SK-N-SH (cell line): ENCODE results near the gene CCDC24. TPM values are rescaled to one million over a fixed set of nuclear protein-coding genes. Genes with fewer than 3 reads are reported as not detected.

Experiments used
- CTCF ChIA-PET: fragments of 300-600, 350-600 bp; formaldehyde crosslinking; extraction: SDS; loops from one replicate; lab custom pipeline; 2021; lab: Yijun Ruan, JAX
- POLR2A ChIA-PET: fragments of 350-600 bp; sonication (Branson Sonifier 250); formaldehyde crosslinking; extraction: SDS; loops from one replicate; lab custom pipeline; 2020; ENCODE audit warnings: antibody characterized with exemption, inconsistent platforms; lab: Yijun Ruan, JAX
- DNase-seq: peaks from one replicate; pipeline ENCODE4 v3.0.0; 2012
- H2AFZ ChIP-seq: fragments of 200-600 bp; sonication (generic); 2 replicates; pipeline ENCODE4 v1.8.1; 2016; ENCODE audit warnings: antibody characterized with exemption, mild to moderate bottlenecking, low read depth
- H3F3A ChIP-seq: fragments of 200-600 bp; sonication (generic); replicated peaks from 2 replicates; pipeline ENCODE3; 2016; ENCODE audit warnings: antibody characterized with exemption, mild to moderate bottlenecking; ENCODE audit not compliant: insufficient read depth
- H3K27ac ChIP-seq, 2 experiments: fragments of 200-500 bp in 1 of 2; fragments of 200-600 bp in 1 of 2; sonication (Bioruptor generic) in 1 of 2; sonication (generic), shearing (Covaris generic) in 1 of 2; 2 replicates each; pipeline versions ENCODE4 v1.5.1 to v1.6.1; 2014 to 2016; ENCODE audit warnings: low read depth in 2 of 2, inconsistent platforms in 1 of 2, low read length in 1 of 2, mild to moderate bottlenecking in 1 of 2, mixed read lengths in 1 of 2
- H3K27me3 ChIP-seq: fragments of 200-600 bp; sonication (generic), shearing (Covaris generic); 2 replicates; pipeline ENCODE4 v1.6.1; 2016; ENCODE audit warnings: mixed run types; ENCODE audit not compliant: insufficient read depth
- H3K36me3 ChIP-seq, 2 experiments: fragments of 200-500 bp in 1 of 2; fragments of 200-600 bp in 1 of 2; sonication (Bioruptor generic) in 1 of 2; sonication (generic) in 1 of 2; replicated peaks in 1 of 2; 2 replicates each; pipeline versions ENCODE3 to v1.5.1; 2014 to 2016; ENCODE audit warnings: low read length in 1 of 2, mild to moderate bottlenecking in 1 of 2; ENCODE audit not compliant: insufficient read depth in 2 of 2, control insufficient read depth in 1 of 2
- H3K4me1 ChIP-seq, 2 experiments: fragments of 200-500 bp in 1 of 2; fragments of 200-600 bp in 1 of 2; sonication (Bioruptor generic) in 1 of 2; sonication (generic), shearing (Covaris generic) in 1 of 2; 2 replicates each; pipeline versions ENCODE4 v1.5.1 to v1.6.1; 2014 to 2016; ENCODE audit warnings: low read depth in 1 of 2, low read length in 1 of 2, mixed run types in 1 of 2; ENCODE audit not compliant: insufficient read depth in 2 of 2, control insufficient read depth in 1 of 2
- H3K4me2 ChIP-seq: fragments of 200-600 bp; sonication (generic), shearing (Covaris generic); 2 replicates; pipeline ENCODE4 v1.6.1; 2017; ENCODE audit warnings: mixed run types
- H3K4me3 ChIP-seq, 2 experiments: fragments of 200-500 bp in 1 of 2; fragments of 200-600 bp in 1 of 2; sonication (Bioruptor generic) in 1 of 2; sonication (generic), shearing (Covaris generic) in 1 of 2; 2 replicates each; pipeline versions ENCODE4 v1.5.1 to v1.8.1; 2014 to 2016; ENCODE audit warnings: low read depth in 2 of 2, inconsistent platforms in 1 of 2, low read length in 1 of 2, mild to moderate bottlenecking in 1 of 2, mixed read lengths in 1 of 2, moderate library complexity in 1 of 2
- H3K79me2 ChIP-seq: fragments of 200-600 bp; sonication (generic); 2 replicates; pipeline ENCODE4 v1.8.1; 2017; ENCODE audit warnings: mild to moderate bottlenecking; ENCODE audit not compliant: insufficient read depth
- H3K9ac ChIP-seq: fragments of 200-600 bp; sonication (generic); 2 replicates; pipeline ENCODE4 v1.6.1; 2017; ENCODE audit warnings: mixed run types
- H3K9me2 ChIP-seq: fragments of 200-600 bp; sonication (generic); 2 replicates; pipeline ENCODE4 v1.6.1; 2017; ENCODE audit warnings: mixed run types
- H3K9me3 ChIP-seq: fragments of 200-600 bp; sonication (generic); 2 replicates; pipeline ENCODE4 v1.6.1; 2017; ENCODE audit warnings: mixed run types, mild to moderate bottlenecking, moderate library complexity
- H4K20me1 ChIP-seq: fragments of 200-600 bp; sonication (generic); 2 replicates; pipeline ENCODE4 v1.6.1; 2017; ENCODE audit warnings: mild to moderate bottlenecking, mixed run types; ENCODE audit not compliant: insufficient read depth
- CHD2 ChIP-seq: fragments of 150-350 bp; IDR thresholded peaks from 2 replicates; pipeline ENCODE4 v1.6.1; 2018; ENCODE audit warnings: low read length; ENCODE audit not compliant: partially characterized antibody
- EP300 ChIP-seq, 2 experiments: IDR thresholded peaks; 2 replicates each; pipeline versions ENCODE4 v1.4.0 to v1.6.1; 2012; ENCODE audit warnings: borderline replicate concordance in 1 of 2, low read depth in 1 of 2, low read length in 1 of 2
- EZH2phosphoT487 ChIP-seq: fragments of 200-600 bp; sonication (generic); IDR thresholded peaks from 2 replicates; pipeline ENCODE4 v1.6.1; 2017; ENCODE audit warnings: low read depth, mixed run types, mild to moderate bottlenecking, antibody characterized with exemption, moderate library complexity, borderline replicate concordance
- FOXJ3 ChIP-seq: sonication (generic); formaldehyde crosslinking; IDR thresholded peaks from 2 replicates; pipeline ENCODE4 v1.5.1; 2020; ENCODE audit warnings: mild to moderate bottlenecking, missing genetic modification reagents
- FOXM1 ChIP-seq: IDR thresholded peaks from 2 replicates; pipeline ENCODE4 v1.4.0; 2012; ENCODE audit warnings: low read depth, mild to moderate bottlenecking
- GABPA ChIP-seq: IDR thresholded peaks from 2 replicates; pipeline ENCODE4 v1.4.0; 2012; ENCODE audit warnings: low read depth, mild to moderate bottlenecking
- GATA2 ChIP-seq: sonication (generic); formaldehyde crosslinking; IDR thresholded peaks from 2 replicates; pipeline ENCODE4 v1.5.0; 2020; ENCODE audit warnings: mild to moderate bottlenecking, missing genetic modification reagents
- MXI1 ChIP-seq: IDR thresholded peaks from 2 replicates; pipeline ENCODE4 v1.6.1; 2012; ENCODE audit warnings: mild to moderate bottlenecking, low read depth, low read length, improper control_type of control experiment
- RCOR1 ChIP-seq: fragments of 150-350 bp; IDR thresholded peaks from 2 replicates; pipeline ENCODE4 v1.6.1; 2017; ENCODE audit warnings: antibody characterized with exemption, low read length
- RFX5 ChIP-seq: IDR thresholded peaks from 2 replicates; pipeline ENCODE4 v1.6.1; 2012; ENCODE audit warnings: mild to moderate bottlenecking, improper control_type of control experiment, low read length
- YY1 ChIP-seq: IDR thresholded peaks from 2 replicates; pipeline ENCODE4 v1.4.0; 2012; ENCODE audit warnings: low read depth, mild to moderate bottlenecking
- WGBS: methylation state at CpG from one replicate; pipeline ENCODE4 v1.1.6; 2017; ENCODE audit warnings: low lambda C conversion rate; 5-methylcytosine and 5-hydroxymethylcytosine counted together
- polyA plus RNA-seq, 3 experiments: library from polyadenylated mRNA; depleted of rRNA; stranded (reverse); fragments of >200 nt; gene quantifications; 2 replicates each; pipeline ENCODE4 v1.2.3, GENCODE V29; 2012
- TF ChIP-seq, protein P1 (sequence below): fragments of 150-350 bp; IDR thresholded peaks from 2 replicates; pipeline ENCODE4 v1.6.1; 2016; ENCODE audit warnings: mild to moderate bottlenecking, low read depth, low read length
- TF ChIP-seq, protein P2 (sequence below): fragments of 150-350 bp; IDR thresholded peaks from 2 replicates; pipeline ENCODE4 v1.6.1; 2017; ENCODE audit warnings: antibody characterized with exemption, low read length, low read depth, borderline replicate concordance

The CCDC24 gene
- polyA plus RNA-seq, 1 of the 3 experiments (the other 2 are of a cell fraction), result 7.5 TPM

DNA sequence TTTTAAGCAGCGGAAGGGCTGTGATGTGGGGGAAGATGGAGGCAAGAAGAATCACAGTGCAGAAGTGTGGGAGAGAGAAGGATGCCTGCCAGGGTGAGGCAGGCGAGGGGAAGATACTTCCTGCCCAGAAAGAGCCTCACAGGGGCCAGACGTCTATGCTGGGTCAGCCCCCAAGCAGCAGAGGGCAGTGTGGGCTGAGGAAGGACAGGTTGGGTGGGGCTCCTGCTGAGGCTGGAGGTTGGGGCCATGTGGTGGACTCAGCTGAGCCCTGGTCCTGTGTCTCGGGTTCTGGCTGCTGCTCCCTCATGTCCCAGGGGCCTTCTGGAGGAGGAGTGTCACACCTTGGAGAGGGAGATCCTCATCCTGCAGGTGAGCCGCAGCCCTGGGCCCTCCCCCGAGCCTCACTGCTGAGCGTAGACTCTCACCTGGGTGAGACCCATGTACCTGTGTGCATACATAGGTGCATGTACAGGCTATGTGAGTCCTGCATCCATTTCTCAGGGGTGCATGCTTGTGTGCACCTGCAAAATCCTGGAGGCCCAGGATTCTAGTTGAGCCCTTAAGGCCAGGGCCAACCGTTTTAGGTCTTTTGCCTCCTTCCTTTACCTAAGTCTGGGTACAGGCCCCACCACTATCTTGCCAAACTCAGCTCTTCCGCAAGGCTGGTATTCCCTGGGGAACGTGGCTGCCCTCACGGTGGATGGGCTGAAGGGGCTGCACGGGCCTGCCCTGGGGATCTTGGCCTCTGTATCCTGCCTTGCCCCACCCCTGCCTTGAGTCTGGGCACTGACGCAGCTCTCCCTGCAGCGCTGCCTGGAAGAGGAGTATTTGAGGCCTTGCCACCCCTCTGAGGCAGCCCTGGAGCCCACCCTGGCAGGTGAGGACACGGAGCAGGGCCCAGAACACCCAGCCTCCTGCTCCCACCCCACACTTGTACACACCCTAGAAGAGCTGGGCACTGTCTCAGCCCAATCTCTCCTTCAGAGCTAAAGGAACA, 3.7 kb downstream of the CCDC24 start (continued):
- TF ChIP-seq, protein P1, sequence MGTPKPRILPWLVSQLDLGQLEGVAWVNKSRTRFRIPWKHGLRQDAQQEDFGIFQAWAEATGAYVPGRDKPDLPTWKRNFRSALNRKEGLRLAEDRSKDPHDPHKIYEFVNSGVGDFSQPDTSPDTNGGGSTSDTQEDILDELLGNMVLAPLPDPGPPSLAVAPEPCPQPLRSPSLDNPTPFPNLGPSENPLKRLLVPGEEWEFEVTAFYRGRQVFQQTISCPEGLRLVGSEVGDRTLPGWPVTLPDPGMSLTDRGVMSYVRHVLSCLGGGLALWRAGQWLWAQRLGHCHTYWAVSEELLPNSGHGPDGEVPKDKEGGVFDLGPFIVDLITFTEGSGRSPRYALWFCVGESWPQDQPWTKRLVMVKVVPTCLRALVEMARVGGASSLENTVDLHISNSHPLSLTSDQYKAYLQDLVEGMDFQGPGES, result no peak
- TF ChIP-seq EP300 (IDR thresholded peaks at IDR 0.05; ENCODE audit: borderline replicate concordance in 1 of 2, low read depth in 1 of 2, low read length in 1 of 2) (no peak), GABPA (no peak), FOXJ3 (no peak), GATA2 (CRISPR knock-in tag) (no peak), MXI1 (0 out of 2 replicates have a peak, but pooled peaks have one; percentile 19), FOXM1 (no peak), RFX5 (no peak)
- TF ChIP-seq, protein P2, sequence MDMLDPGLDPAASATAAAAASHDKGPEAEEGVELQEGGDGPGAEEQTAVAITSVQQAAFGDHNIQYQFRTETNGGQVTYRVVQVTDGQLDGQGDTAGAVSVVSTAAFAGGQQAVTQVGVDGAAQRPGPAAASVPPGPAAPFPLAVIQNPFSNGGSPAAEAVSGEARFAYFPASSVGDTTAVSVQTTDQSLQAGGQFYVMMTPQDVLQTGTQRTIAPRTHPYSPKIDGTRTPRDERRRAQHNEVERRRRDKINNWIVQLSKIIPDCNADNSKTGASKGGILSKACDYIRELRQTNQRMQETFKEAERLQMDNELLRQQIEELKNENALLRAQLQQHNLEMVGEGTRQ, result no peak

DNA sequence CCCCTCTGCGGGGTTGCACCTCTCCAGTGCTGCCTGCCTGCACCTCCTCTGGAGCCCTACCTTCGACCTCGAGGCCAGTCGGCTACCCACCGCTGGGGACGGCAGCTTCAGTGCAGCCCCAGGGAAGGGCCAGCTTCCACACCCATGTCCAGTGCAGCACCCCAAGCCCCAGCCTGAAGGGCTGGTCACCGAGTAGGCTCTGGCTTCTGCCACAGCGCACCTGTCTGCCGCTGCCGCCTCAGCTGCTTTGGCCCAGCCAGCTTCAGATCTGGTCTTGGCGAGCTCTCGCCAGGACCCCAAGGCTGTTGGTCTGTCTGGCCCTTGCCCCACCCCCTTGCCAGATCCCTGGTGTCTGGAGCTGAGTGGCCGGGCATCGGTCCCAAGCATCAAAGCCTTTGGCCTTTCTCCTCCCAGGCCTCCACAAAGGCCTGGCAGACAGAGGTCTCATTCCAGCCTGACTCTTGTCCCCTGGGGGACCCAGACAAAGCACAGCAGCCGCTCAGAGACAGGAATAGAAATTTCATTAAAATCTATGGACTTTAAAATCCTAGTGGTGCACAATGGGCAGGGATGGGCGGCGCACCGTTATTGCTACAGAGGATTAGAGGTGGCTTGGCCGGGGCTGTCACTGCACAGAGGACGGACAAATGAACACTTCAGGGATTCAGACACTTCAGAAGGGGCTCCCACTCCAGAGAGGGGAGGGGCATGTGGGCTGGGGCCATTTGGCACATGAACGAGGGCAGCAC, 4.8 kb downstream of the CCDC24 start:
- H3K36me3 ChIP-seq, result no peaks in the 10 kb centered on the region
- H3K9ac ChIP-seq, result no peak overlapping the region
- H3K27ac ChIP-seq, result peak overlapping the region in 1 of 2 experiments; percentile 99; a peak in 2 of 4 replicates
- no peaks in the 10 kb centered on the region for H4K20me1 ChIP-seq
- no peak overlapping the region; a peak in 1 of 4 replicates for H3K4me3 ChIP-seq
- DNase-seq, result peak; percentile 89
- ChIA-PET CTCF (interaction anchor here (1.6 to 20.6 kb wide), 3 partner anchors 10 to 51 kb away, joined by 7 to 598 read pairs (median 12); partner anchors contain the start of gene SLC6A9), POLR2A (interaction anchor here (0.8 to 1.2 kb wide), 4 partner anchors 10 to 37 kb away, joined by 3 to 5 read pairs (median 4); no protein-coding TSS in a partner anchor)
- H3K9me3 ChIP-seq, result no peaks in the 10 kb centered on the region
- no peaks in the 10 kb centered on the region for H3K9me2 ChIP-seq
- 87% methylated on average over 15 of the region's 21 CpGs for WGBS
- H2AFZ ChIP-seq, result no peak overlapping the region
- TF ChIP-seq CHD2, result peak; percentile 47
- TF ChIP-seq MXI1, result peak; percentile 36; the same call in 1 of the 2 replicates
- TF ChIP-seq EP300 (IDR thresholded peaks at IDR 0.05; ENCODE audit: borderline replicate concordance in 1 of 2, low read depth in 1 of 2, low read length in 1 of 2), result peak in 1 of 2 experiments; percentile 71; a peak in 1 of 4 replicates
- TF ChIP-seq FOXJ3, result peak; percentile 65; the same call in 1 of the 2 replicates
- peak; percentile 50 for TF ChIP-seq GATA2 (CRISPR knock-in tag)
- no peak for TF ChIP-seq EZH2phosphoT487
- TF ChIP-seq YY1, result no peak
- TF ChIP-seq RCOR1, result peak; percentile 62
- H3K4me2 ChIP-seq, result no peak overlapping the region
- H3K4me1 ChIP-seq, result peaks cover 0 to 72% of the 10 kb centered on the region in 2 experiments; a peak in 3 of 4 replicates
- no peaks in the 10 kb centered on the region for H3K27me3 ChIP-seq
- H3K79me2 ChIP-seq, result no peaks in the 10 kb centered on the region
- H3F3A ChIP-seq, result peaks cover 4% of the 10 kb centered on the region
